Activated T-cell treated with anti-CD3 and anti-CD28 coated beads, Interleukin-2, amount 50 U/mL, for 48 hours (primary cell): ENCODE measurements around the gene LRRC8D.
"Not testable (repeated sequence)": the region's sequence is repeated elsewhere in the genome, so short reads cannot be mapped to it uniquely, and the experiment has no call there.

Source experiments
- DNase-seq, 2 experiments: peaks; one replicate each; pipeline ENCODE4 v3.0.0-alpha.2; 2020

Gene LRRC8D

DNA sequence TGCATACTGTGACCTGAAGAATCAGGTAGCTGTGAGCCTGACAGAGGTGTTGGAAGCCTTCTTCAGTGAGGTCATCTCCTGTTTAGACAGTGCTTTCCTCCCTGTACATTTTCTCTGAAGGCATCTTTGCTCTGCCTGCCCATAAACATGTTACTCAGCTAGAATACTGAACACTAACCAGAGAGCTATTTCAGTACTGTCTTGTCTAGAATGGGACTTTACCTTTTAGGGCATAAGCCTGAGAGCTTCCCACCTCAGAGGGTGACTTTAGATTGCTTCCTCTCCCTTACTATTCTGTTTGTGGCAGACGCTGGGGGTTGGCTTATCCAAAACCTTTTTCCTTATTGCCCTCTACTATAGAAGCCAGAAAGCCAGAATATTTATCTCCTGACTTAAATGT, 150.8 kb downstream of the LRRC8D start:
- DNase-seq, result no peak

DNA sequence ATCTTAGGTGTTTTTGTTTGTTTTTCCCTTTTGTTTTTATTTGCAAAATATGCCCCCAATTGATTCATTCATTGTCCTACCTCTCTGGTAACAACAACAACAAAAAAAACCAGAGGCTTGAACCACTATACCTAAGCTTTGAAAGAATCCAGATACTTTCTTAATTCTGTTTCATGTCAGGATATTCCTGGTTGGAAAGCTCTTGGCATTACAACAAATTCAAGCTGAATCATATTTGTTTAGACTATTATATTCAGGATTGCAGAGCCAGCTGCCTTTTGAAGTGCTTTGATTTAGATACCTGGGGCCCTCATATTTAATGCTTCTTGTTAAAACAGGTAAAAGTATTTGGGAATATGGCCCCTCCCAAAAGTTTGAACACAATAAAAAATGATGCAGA, 151.2 kb downstream of the LRRC8D start:
- DNase-seq, result no peak

DNA sequence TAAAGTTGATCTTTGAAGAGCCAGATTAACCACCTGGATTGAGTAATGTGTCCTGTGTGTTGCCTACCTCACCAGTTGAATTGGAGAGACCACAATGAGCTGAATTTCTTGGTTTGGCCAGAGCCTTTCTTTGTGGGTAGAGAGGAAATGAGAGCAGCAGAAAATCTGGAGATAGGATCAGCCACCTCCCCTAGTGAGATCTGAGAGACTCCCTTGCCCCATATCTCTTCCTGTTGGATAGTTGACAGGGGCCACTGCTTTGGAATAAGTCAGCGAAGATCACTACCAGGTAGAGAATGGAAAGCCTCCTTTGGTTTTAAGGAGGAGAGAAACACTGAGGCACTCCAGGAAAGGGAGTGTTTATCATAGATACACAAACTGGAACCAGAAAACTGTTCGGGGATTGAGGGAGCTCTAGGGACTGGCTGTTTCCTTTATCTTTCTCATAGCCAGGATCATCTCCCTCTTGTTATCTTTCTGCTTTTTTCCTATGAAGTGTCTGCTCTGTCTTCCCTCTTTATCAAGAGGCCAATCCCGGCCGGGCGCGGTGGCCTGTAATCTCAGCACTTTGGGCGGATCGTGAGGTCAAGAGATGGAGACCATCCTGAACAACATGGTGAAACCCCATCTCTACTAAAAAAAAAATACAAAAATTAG, 152.8 kb downstream of the LRRC8D start:
- no peak for DNase-seq

DNA sequence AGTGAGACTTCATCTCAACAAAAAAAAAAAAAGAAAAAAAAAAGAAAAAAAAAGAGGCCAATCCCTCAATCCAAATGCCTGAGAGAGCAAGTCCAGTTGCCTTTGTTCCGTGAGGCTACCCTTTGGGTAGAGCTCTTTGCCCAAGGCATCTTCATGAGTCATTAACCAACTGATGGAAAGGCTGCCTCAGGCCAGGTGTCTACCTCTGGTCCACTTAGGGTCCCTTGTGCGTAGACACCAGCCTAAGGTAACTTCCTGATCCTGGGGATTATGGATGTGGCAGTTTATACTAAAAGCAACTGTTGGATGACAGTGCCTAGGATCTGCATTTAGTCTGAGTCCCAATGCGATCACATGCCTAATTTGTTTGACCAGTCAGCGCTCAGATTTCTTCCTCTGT, 153.4 kb downstream of the LRRC8D start:
- DNase-seq, result no peak

DNA sequence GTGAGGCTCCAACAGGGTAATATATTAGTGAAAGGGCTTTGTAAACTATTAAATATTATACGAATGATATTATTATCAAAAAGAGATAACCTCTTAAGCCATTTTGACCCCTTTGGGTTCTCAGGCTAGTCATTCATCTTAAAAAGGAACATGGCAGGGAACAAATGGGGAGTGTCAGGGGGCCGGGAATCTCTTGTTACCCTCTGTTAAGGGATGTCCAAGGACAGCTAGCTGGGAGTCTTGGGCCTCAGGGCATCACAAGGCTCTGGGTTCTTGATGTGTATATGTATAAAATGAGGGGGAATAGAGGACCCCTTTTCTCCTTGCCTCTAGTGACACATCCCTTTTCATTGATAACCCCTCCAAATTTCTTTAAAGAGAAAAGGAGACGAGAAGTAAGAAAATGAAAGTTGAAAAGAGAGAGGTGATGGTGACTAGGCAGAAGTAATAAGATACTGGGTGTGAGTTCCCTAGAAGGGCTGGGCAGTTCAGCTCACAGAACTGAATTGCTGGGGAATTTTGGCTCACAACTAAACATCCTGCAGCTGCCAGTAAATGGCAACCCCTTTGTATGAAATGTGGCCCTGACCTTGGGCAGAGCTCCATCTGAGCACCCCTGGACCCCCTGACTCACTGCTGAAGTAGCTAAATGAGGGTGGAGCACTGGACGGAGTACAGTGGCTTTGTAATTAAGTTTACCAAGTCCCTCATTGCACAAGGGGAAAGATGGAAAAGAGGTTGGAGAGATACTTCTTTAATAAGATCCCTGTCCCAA, 154.1 kb downstream of the LRRC8D start:
- no peak for DNase-seq

DNA sequence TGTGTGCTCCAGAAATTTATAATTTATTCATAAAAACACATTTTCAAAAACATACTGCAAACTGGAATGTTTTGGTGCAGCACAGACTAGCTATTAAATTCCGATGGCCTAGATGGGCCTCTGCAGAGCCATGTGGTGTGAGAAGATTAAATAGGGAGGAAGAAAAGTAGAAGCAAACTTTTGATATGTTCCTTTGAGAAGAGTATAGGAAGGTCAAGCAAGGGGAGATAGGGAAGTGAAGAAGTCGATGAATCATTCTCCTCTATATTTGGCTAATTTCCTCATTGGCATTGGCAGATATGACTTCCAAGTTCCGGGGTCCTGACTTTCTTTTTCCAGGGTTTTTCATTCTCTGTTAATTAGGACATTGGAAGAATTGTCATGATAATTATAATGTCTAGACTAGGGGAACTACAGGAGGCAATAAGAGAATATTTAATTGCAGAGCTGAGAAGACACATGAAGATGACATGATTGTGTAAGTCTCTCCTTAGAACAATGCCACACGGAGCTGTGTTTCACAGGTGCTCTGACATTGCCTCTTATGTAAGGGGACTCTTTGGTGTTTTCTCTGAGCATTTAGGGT, 154.8 kb downstream of the LRRC8D start:
- no peak for DNase-seq

DNA sequence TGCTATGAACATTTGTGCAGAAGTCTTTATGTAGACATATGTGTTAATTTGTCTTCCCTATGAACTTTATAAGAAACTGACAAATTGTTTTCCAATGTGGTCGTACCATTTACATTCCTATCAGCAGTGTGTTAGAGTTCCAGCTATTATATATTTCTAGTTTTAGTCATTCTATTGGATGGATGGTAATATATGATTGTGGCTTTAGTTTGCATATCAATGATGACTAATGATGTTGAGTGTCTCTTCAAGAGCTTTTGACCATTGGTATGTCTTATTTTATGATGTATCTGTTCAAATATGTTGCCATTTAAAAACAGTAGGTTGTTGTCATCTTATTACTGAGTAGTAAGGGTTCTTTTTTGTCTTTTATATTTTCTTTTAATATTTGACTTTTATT, 157.9 kb downstream of the LRRC8D start:
- no peak for DNase-seq

DNA sequence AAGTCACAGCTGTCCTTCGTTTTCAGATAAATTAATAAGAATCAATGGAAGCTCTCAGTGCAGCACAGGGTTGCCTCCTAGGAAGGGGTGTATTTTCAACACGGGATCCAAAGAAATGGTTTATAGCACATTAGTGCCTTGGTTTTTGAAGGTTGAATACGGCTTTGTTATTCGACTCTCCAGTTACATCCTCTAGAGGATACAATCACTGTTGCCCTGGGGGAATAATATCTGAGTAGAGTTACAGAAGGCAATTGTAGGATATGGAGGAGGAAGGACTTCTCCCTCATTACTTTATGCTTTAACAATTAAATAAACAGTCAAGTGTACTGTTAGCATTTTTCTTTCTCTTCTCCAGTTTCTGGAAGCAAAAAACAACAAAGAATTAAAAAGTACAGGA, 159.8 kb downstream of the LRRC8D start:
- no peak for DNase-seq

DNA sequence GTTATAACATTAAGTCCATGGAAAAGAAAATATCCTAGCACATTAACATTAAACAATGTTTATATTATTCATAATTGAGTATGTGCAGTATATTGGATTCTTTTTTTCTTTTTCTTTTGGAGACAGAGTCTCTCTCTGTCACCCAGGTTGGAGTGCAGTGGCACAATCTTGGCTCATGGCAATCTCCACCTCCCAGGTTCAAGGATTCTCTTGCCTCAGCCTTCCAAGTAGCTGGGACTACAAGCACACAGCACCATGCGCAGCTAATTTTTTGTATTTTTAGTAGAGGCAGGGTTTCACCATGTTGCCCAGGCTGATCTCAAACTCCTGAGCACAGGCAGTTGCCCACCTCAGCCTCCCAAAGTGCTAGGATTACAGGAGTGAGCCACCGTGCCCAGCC, 162.0 kb downstream of the LRRC8D start:
- not testable (repeated sequence) for DNase-seq

DNA sequence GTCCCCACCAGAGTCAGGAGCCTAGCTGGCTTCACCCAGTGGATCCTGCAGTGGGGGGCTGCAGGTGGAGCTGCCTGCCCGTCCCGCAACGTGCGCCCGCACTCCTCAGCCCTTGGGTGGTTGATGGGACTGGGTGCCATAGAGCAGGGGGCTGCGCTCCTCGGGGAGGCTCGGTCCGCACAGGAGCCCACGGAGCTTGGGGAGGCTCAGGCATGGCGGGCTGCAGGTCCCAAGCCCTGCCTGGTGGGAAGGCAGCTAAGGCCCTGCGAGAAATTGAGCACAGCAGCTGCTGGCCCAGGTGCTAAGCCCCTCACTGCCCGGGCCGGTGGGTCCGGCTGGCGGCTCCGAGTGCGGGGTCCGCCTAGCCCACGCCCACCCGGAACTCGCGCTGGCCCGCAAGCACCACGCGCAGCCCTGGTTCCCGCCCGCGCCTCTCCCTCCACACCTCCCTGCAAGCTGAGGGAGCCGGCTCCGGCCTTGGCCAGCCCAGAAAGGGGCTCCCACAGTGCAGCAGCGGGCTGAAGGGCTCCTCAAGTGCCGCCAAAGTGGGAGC, 163.8 kb downstream of the LRRC8D start:
- not testable (repeated sequence) for DNase-seq

DNA sequence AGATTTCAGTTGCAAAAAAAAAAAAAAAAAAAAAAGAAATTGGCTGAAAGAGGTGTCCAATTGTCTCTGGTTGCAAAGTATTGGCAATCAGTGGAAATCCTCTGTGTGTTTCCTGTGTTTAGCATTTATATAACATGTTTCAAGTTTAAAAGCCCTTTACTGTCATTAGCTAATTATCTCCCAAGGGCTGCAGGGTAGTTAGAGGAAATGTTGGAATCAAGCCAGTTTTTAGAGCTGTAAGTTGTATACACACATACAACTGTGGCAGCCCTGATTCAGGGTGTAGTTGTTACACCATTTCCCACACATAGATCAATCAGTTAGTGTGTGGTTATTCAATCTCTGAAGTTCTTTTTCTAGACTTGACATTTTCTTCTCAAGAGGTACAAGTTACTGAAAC, 165.2 kb downstream of the LRRC8D start:
- DNase-seq, result no peak
